GM18909 (cell line): ENCODE results near the gene C22orf31.
"Not testable (repeated sequence)": the region's sequence is repeated elsewhere in the genome, so short reads cannot be mapped to it uniquely, and the experiment has no call there.

Source experiments
- ATAC-seq: cut with Tn5 transposase; IDR thresholded peaks from one replicate; pipeline ENCODE4 v1.9.1; 2021; ENCODE audit warnings: mild to moderate bottlenecking; ENCODE audit not compliant: unreplicated experiment, poor library complexity

Gene C22orf31

DNA sequence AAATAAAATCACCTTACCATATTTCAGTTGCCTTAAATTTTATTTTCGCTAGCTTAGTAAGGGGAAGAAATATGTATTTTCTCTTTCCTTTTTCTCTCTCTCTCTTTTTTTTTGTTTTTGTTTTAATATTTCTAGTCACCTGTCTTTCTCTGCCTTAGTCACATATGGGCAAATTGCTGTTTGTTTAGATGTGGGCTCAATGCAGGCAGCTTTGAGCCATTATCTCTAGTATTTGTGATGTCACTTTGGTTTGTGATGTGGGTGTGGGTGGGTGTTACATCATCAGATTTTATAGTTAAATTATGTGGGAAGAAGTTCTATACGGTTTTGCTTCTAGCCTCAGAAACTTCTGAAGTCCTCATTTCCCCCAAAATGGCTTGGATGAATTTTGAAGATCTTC, at the start of gene C22orf31:
C22orf31 (minus strand) TSS at position 59 of the 400 bp plus-strand sequence; CDS start at position 20, 39 bp downstream.
- no peak for ATAC-seq

- ATAC-seq, result no peak
These were observed 49.3 kb upstream of the C22orf31 start for GRCh38 chr22:29110946-29111345.

- ATAC-seq, result no peak
These were observed 48.2 kb upstream of the C22orf31 start for GRCh38 chr22:29109822-29110221.

- ATAC-seq, result no peak
These were observed 46.5 kb upstream of the C22orf31 start for GRCh38 chr22:29108137-29108536.

DNA sequence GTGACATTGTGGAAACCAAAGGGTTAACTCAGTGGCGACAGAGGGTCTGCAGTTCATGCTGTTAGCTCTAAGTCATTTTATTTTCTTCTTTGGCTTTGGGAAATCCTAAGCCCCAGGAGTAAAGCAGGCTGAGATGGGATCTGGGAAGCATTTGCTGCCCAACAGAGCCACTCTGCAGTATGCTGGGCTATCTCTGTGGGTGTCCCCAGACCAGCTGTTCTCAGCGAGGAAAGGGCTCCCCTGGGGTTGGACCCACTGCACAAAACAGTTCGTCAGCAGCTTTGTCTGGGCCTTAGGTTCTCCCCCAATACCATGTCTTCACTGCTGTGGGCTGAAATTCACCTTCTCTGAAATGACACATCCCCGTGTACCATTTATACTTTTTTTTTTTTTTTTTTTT, 45.2 kb upstream of the C22orf31 start:
- ATAC-seq, result no peak

DNA sequence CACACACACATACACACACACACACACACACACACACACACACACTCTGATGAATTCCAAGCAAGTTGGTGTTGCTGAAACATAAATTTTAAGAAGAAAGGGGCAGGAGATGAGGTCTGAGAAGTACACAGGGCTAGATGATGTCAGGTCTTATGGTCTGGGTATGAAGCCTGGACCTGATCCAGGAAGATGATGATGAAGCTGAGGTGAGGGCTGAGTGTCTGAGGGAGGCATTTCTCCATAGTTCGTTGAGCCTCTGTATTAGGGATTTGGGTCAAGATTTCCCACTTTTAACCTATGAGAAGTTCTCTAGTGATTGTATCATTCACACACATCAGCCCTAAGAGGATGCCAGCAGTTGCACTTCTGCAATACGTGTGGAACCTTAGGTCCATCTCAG, 43.8 kb upstream of the C22orf31 start:
- no peak for ATAC-seq

DNA sequence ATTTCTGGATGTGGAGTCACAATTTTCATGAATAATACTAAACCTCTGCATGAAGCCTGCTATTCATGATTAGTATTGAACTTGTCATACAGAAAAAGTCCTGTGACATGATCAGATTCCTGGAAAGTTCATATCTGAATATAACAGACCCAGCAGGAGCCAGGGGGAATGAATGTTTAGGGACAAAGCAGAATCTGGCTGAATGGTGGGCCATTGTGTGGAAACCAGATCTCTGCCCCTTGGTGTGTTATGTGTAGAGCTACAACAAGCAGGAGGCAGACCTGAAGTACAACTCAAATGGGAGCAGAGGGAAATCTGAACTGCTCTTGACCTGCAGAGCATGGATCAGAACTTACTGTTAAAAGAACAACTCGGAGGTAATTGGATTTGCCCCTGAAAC, 41.5 kb upstream of the C22orf31 start:
- no peak for ATAC-seq

DNA sequence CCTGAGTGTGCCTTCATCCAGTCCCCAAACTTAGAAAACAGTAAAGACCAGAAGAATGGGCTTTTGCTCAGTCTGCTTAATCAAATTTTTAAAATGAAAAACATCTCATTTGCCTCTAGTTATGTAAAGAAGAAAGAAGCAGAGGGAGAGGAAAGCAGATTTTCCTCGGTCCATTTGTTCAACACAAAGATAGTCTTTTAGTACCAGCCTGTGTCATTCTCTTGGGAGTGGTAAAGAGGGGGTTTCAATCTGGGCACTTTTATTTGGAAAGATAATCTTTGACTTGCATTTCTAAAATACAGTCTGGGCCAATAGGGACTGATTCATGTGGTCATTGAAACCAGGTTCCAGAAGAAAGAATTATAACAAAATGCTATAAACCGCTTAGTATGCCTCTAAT, 40.7 kb upstream of the C22orf31 start:
- no peak for ATAC-seq

- ATAC-seq, result no peak
These were observed 36.7 kb upstream of the C22orf31 start for GRCh38 chr22:29098296-29098695.

DNA sequence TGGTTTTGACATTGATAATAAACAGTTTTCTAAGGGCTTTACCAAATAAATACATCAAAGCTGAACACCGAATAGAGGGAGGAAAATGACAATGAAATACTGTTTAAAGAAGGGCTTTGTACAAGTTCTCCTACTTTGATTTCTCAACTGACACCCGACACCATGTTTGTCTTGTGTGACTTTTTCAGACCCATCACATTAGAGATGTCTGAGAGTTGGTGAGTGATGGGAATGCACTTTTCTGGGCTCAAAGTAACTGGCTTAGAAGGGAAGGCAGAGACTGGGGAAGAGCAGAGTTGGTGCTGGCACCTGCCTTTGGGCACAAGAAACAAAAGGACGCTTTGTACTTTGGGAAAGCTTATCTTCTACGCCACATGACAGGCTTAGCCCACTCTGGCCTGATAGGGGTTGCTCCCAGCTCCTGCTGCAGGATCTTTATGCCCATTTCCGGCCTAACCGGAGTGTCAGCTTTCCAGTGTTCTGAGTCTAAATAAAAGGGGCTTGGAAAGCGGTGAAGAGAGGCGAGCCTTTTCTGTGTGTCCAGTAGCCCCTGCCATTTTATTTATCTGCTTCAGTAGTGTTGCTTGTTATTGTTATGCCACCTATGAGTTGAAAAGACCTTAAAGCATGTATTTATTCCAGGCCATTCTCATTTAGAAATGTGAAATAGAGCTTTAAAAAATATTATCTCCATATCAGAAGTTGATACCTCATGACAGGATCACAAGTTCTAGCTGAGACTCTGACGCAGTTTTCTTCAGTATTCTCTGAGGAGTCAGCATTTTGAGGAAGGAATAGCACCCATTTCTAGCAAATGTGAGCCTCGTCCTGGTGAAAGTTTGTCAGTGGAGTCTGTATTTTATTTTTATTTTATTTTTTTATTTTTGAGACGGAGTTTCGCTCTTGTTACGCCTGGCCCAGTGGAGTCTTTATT, 35.4 kb upstream of the C22orf31 start:
- no peak for ATAC-seq

DNA sequence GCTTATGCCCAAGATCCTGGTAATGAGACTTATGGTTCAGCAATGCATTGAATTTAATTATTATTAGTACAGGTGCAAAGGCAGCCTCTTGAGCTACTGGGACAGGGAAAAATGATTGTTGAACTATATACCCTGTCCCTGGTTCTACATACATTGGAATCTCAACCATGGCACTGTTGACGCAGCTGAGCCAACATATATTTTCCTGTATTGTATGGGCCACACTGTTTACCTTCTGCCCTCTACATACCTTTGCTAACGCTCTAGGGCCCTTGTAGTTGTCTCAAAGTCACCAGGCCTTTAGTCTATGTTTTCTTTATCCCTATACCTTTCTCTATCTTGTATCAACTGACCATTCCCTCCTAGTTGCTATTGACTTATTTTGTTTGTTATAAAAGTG, 33.8 kb upstream of the C22orf31 start:
- no peak for ATAC-seq

- no peak for ATAC-seq
These were observed 32.1 kb upstream of the C22orf31 start for GRCh38 chr22:29093501-29094300.

- ATAC-seq, result no peak
These were observed 31.4 kb upstream of the C22orf31 start for GRCh38 chr22:29093030-29093429.

GRCh38 chr22:29092243-29092642, 30.6 kb upstream of the C22orf31 start:
- no peak for ATAC-seq

- ATAC-seq, result no peak
These were observed 28.4 kb upstream of the C22orf31 start for GRCh38 chr22:29090039-29090438.

DNA sequence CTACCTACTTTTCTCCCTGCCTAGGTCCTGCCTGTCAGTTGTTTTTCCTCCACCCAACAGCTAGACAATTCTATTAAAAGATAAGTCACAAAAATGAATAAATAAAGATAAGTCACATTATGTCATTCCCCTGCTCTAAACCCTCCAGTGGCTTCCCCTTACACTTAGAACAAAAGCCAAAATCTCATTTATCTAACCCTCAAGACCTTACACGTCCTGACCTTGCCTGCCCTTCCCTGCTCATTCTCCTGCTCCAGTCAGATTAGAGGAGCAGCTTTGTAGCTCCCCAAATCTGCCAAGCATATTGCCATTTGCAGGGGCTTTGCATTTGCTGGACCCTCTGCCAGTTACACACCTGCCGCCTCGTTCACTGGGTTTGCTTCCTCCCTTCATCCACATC, 27.9 kb upstream of the C22orf31 start:
- no peak for ATAC-seq

GRCh38 chr22:29088809-29089208, 27.2 kb upstream of the C22orf31 start:
- no peak for ATAC-seq

DNA sequence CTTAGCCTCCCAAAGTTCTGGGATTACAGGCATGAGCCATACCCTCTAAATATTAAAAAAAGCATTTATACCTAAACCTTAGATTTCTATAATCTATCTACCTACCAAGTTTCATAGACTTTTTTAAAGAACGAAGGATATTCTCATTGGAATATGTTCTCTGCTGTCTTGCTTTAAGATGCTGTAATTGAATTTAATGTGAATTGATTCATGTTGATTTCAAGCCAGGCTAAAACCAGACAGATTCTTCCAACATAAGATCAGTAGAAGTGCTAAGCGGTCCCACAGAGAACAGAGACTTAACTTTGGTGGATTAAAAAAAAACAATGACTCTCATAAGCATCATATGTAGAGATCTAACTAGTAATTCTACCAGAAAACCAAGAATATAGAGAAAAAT, 25.4 kb upstream of the C22orf31 start:
- no peak for ATAC-seq

- ATAC-seq, result no peak
These were observed 22.4 kb upstream of the C22orf31 start for GRCh38 chr22:29083933-29084591.

DNA sequence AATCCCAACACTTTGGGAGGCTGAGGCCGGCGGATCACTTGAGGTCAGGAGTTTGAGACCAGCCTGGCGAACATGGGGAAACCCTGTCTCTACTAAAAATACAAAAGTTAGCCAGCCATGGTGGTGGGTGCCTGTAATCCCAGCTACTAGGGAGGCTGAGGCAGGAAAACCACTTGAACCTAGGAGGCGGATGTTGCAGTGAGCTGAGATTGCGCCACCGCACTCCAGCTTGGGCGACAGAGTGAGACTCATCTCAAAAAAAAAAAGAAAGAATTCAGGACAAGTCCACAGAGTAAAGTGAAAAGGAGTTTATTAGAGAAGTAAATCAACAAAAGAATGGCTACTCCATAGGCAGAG, 21.9 kb upstream of the C22orf31 start:
- not testable (repeated sequence) for ATAC-seq
